ENCODE results near the gene ARID1B.

The ARID1B gene

DNA sequence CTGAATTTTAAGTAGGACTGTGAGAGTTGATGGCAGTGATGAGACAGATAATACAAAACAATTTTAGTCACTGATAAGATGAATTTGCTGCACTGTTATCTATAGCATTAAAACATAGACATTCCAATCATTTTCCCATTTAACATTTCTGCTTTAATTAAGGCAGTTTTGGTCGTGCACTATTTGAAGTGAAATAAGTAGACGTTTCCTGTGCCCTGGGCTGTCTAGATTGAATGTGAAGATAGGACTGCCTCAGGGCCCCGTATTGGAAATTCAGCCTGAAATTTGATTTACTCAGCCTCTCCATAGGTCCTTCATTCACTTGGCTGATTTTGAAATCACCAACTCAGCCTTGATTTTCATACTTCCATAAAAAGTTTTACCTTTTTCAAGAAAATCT, 48.3 kb downstream of the ARID1B start:
- DNase-seq = no peak
- no peak for ATAC-seq

DNA sequence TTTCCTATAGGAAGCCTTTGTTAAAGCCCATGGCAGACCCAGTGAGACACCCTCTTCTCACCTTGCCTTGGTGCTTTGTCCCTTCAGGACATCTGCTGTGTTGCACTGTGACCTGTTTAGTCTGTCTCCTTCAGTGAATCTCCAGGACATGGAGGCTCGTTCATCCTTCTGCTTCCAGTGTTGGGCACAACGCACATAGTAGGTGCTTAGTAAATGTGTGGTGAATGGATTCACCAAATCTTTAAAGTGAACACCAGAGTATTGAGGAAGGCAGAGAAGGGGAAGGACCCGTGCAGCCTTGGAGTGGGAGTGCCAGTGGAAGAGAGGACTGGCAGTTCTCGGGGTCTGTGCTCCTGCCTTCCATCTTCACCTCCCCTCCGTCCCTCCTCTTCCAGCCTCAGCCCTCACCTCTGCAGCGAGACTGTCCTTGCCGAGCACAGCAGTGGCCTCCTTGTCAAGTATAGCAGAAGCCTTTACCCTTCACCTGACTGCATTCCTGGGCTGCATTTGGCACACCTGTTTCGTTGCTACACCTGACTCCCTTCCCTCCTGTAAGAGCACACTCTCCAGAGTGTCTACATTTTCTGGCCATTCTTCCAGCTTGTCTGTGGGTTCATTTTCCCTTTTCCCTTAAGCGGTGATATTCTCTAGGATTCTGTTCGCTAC, 49.2 kb downstream of the ARID1B start:
- DNase-seq = no peak
- ATAC-seq = no peak

GRCh38 chr6:156827382-156827781, 50.2 kb downstream of the ARID1B start:
- ATAC-seq (no peak), DNase-seq (no peak)

DNA sequence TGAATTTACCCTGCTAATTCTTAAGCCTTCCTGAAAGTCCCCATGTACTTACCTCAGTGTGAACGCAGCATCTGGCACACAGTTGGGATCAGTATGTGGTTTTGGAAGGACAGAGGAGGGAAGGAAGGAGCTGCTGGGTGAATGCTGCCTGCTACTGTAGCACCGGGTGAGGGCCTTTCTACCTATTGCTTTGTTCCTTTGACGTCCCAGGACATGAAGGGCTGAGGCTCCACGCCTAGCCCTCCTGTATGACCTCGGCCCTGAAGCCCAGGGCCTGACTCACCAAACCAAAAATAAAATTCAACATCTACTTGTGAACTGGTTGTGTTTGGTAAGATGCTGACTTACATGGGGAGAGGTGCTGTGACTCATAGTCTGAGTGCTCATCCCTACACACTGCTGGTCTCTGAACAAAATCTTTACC, 51.1 kb downstream of the ARID1B start:
- ATAC-seq (peak; percentile 97), DNase-seq (no peak)

DNA sequence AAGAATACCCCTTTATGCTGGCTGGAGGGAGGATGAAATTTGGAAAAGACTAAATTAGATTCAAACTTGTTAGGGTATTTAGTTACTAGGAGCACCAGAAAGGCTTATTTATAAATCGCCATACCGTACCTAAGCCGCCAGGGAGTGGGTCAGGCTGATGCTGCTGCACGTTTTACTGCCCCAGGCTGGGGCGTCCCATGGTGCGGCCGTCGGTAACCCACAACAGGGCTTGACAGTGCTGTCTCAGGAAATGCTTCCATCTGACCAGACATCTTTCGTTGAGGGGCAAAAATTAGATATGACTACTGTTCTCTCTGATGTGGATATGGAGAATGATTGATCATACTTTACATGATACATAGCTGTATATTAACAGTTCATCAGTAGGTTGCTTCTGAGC, 52.9 kb downstream of the ARID1B start:
- ATAC-seq (no peak), DNase-seq (no peak)

DNA sequence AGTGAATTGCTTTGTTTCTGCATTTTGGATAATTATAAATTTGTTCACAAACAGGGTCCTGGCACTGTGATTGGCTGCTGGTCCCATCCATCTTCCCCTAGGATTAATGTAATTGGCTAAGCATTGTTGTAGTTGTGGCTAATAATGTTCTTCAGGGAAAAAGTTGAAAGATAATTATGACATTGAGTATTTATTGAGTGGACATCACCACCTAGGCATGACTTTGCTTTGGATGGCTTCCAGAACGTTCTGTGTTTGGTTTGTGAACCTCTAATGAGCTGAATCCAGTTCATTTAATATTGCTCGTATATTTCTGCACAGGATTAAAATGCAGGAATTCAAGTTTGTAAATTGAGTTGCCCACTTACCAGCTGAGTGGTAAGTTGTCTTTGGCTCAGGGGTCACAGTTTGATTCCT, 55.1 kb downstream of the ARID1B start:
- no peak for DNase-seq

GRCh38 chr6:156832669-156833068, 55.5 kb downstream of the ARID1B start:
- no peak for ATAC-seq
- DNase-seq = no peak

More for the DNA sequence above, 55.1 kb downstream of the ARID1B start:
- no peak for ATAC-seq

GRCh38 chr6:156833755-156834154, 56.6 kb downstream of the ARID1B start:
- ATAC-seq (no peak), DNase-seq (no peak)

GRCh38 chr6:156839129-156839528, 62.0 kb downstream of the ARID1B start:
- DNase-seq (no peak), ATAC-seq (no peak)

DNA sequence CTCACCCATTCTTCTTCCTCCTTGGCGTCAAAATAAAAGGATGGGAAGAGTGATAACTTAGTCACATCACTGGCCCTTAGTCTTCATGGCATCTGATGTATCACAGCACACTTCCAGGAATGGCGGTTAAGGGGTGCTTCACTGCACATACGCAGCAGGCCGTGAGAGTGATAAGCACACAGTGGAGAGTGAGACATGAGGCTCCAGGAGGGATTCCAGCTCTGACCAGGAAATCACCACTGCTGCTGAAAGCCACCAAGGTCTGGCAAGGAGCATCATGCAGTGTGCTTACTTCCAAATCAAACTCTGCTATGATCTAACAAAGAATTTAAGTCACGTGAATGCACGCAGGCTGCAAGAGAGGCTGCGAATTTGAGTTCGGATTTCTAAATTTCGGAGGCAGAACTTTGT, 62.4 kb downstream of the ARID1B start:
- ATAC-seq = no peak
- DNase-seq = no peak

- DNase-seq = no peak
- ATAC-seq = no peak
These were observed 63.0 kb downstream of the ARID1B start for GRCh38 chr6:156840136-156840535.

GRCh38 chr6:156840606-156841005, 63.4 kb downstream of the ARID1B start:
- ATAC-seq (no peak), DNase-seq (no peak)

DNA sequence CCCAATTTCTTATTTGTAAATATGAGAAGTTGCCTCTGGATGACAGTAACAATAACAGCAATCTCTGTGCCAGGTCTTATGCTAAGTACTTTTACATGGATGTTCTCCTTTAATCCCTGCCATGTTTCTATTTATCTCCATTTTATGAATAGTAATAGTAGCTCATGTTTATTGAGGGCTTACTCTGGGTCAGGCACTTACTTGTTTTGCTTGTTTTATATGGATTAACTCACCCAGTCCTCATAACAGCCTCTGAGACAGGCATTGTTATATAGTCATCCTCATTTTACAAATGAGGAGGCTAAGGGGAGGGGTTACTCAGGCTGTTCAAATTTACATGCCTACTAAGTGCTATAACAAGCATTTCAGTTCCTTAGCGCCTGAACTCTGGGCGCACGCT, 64.3 kb downstream of the ARID1B start:
- ATAC-seq (no peak), DNase-seq (no peak)

DNA sequence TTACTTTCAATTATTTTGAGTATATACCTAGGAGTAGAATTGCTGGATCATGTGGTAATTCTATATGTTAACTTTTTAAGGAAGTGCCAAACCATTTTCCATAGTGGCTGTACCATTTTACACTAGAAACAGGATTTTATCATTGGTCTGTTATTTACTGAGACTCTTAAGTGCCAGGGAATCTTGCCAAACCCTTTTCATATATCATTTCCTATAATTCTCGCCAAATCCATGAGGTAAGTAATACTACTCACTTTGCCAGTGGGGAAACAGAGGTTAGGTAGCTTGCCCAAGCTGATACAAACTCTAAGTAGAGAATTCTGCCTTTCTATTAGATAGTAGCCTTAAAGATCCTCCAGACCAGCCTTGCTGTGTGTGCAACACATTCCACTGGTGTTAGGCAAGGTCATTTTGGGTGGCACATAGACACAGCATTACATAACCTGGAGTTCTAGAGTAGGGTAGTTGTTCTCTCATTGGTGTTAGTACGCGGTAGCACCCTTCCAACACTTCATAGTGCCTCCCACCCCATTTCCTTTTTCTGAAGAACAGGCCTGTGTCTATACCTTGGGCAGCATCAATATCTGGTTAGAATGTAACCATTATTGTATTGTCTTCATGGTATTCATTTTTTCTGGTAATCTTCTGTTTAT, 65.5 kb downstream of the ARID1B start:
- DNase-seq (no peak), ATAC-seq (no peak)

- ATAC-seq (no peak), DNase-seq (no peak)
These were observed 66.9 kb downstream of the ARID1B start for GRCh38 chr6:156844089-156844488.

DNA sequence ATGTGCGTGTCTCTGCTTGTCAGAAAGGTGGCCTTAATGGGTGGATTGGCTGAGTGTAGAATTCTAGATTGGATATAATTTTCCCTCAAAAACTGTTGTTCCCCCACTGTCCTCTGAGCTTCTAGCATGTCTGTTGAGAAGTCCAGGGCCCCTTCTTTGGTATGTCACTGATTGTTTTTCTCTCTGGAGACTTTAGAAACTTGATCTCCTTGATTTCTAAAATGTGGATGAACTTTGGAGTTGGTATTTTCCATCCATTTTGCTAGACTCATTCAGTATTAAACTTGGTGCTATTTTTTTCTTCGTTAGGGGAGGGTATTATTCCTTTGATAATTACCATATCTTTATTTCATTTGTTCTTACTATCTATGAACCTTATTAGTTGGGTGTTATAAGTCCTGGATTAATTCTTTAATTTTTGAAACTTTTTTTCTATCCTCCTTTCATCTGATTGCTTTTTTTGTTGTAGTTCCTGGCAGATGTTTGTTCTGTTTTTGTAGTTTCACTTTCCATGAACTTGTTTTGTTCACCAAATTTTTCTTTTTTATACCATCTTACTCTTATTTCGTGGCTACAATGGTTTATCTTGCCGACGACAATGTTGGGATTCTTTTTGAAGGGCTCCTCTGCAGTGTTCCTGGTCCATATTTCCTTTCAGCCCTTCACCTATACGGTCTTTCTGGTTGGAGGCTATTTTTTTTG, 68.4 kb downstream of the ARID1B start:
- no peak for ATAC-seq
- no peak for DNase-seq

- DNase-seq (no peak), ATAC-seq (no peak)
These were observed 69.8 kb downstream of the ARID1B start for GRCh38 chr6:156846845-156847599.

DNA sequence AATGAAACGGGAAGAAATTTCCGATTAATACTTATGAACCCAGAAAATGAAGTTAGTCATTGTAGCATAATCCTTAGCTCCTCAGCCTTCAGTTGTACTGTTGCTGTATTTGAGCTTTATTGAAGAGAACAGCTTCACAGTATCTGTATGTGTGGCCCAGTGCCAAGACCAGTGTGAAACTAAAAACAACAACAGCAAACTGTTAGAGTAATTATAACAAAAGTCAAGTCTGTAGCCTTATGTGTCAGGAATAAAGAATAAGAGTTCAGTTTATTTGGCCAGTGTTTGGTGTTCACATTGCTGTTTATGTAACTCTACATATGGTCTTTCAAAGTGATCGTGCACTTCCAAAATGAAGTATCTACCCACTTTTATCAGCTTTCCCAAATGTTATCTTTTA, 70.9 kb downstream of the ARID1B start:
- DNase-seq (no peak), ATAC-seq (no peak)

GRCh38 chr6:156848533-156848932, 71.4 kb downstream of the ARID1B start:
- no peak for DNase-seq
- no peak for ATAC-seq

GRCh38 chr6:156849806-156850205, 72.6 kb downstream of the ARID1B start:
- DNase-seq (no peak), ATAC-seq (no peak)

DNA sequence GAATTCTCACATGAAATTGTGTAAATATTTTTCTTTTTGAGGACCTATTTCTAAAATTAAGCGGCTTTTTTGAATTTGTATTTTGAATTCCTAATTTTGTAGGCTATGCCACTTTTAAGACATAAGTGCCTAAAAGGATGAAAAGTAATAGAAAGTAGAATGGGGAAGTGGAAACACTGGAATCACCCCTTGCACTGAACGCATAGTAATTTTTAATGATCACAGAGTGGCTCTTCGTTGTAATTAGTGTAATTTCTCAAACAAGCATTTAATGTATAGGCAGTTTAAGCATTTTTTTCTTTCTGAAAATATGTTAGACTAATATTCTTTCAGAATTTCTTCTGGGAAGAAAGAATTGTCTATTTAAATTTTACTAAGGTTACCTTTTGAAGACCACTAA, 73.2 kb downstream of the ARID1B start:
- ATAC-seq = no peak
- no peak for DNase-seq

DNA sequence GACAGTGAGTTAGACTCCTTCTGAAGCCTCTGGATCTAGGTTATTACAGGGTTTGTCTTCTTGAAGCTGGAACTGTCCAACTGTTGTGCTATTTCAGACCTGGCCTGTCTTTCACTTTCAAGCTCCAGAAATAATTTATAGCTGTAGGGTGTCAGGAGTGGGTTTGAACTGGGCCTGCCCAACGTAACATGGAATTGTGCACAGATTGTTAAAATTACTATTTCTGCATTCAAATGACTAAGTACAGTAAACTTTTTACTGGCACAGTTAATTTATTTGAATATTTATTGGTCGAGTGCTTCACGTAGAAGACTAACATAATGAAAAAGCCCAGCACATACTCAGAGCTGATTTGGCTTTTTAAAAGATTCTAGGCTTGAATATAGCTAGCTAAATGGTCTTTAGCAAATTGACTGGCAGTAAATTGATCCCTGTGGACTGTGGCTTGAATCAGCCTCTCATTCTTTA, 74.3 kb downstream of the ARID1B start:
- no peak for ATAC-seq

More for the DNA sequence above, 74.3 kb downstream of the ARID1B start:
- DNase-seq = no peak
